Immature natural killer cell (primary cell): Measurements from ENCODE around the gene CORO6. TPM values are rescaled to one million over a fixed set of nuclear protein-coding genes. Genes with fewer than 3 reads are reported as not detected.
A peak's percentile ranks its signal among the peaks of the same experiment; 100 is the strongest.

ENCODE experiments used
- DNase-seq, 3 donors: peaks; one replicate each; pipeline ENCODE4 v3.0.0; 2022; ENCODE audit warnings: mixed read lengths in 1 of 3
- H3K27ac Mint-ChIP-seq, 6 donors: one replicate each; pipeline ENCODE4 v1.8.0; 2020; ENCODE audit warnings: mixed read lengths in 6 of 6, mild to moderate bottlenecking in 5 of 6, inconsistent platforms in 4 of 6, moderate library complexity in 3 of 6
- H3K27me3 Mint-ChIP-seq, 3 donors: one replicate each; pipeline ENCODE4 v1.8.0; 2020 to 2021; ENCODE audit warnings: low read depth in 3 of 3, mild to moderate bottlenecking in 3 of 3, mixed read lengths in 3 of 3, moderate library complexity in 3 of 3, inconsistent platforms in 1 of 3
- H3K36me3 Mint-ChIP-seq, 3 donors: one replicate each; pipeline ENCODE4 v1.8.0; 2020; ENCODE audit warnings: mixed read lengths in 3 of 3, inconsistent platforms in 2 of 3, mild to moderate bottlenecking in 2 of 3
- H3K4me1 Mint-ChIP-seq, 2 donors: one replicate each; pipeline ENCODE4 v1.8.0; 2020; ENCODE audit warnings: inconsistent platforms in 2 of 2, mild to moderate bottlenecking in 2 of 2, mixed read lengths in 2 of 2, moderate library complexity in 1 of 2
- H3K4me3 Mint-ChIP-seq, 5 donors: one replicate each; pipeline ENCODE4 v1.8.0; 2020; ENCODE audit warnings: mild to moderate bottlenecking in 5 of 5, mixed read lengths in 5 of 5, inconsistent platforms in 3 of 5, moderate library complexity in 3 of 5
- H3K9me3 Mint-ChIP-seq, 6 donors: one replicate each; pipeline ENCODE4 v1.8.0; 2020; ENCODE audit warnings: mild to moderate bottlenecking in 6 of 6, mixed read lengths in 6 of 6, inconsistent platforms in 4 of 6, moderate library complexity in 3 of 6
- polyA plus RNA-seq, 3 donors: library from polyadenylated mRNA; unstranded; fragments of 300-500 nt; fragmentation: Illumina TruSeq; gene quantifications; one replicate each; pipeline ENCODE4 v1.2.3, GENCODE V29; 2021

The CORO6 gene
- polyA plus RNA-seq, 3 donors from 2014 or later = 0.12 to 1.3 (median 0.38) TPM

- H3K4me1 Mint-ChIP-seq = peaks cover 3 to 6% of the 10 kb centered on the region in 2 donors
- peaks cover 12 to 23% (median 13%) of the 10 kb centered on the region in 3 donors for H3K36me3 Mint-ChIP-seq
- peak overlapping the region in 3 of 6 donors; percentile 55 to 71 (median 61) for H3K27ac Mint-ChIP-seq
- no peak for DNase-seq
- H3K4me3 Mint-ChIP-seq = no peak overlapping the region
- H3K27me3 Mint-ChIP-seq = peaks cover 3 to 8% (median 5%) of the 10 kb centered on the region in 3 donors
- no peaks in the 10 kb centered on the region for H3K9me3 Mint-ChIP-seq
Observed at GRCh38 chr17:29650396-29650795, 27.7 kb upstream of the CORO6 start.

- Mint-ChIP-seq H3K36me3 (peaks cover 11 to 28% (median 14%) of the 10 kb centered on the region in 3 donors), H3K27me3 (peaks cover 3 to 14% (median 5%) of the 10 kb centered on the region in 3 donors)
- no peak for DNase-seq
Observed at GRCh38 chr17:29649359-29649758, 26.6 kb upstream of the CORO6 start.

GRCh38 chr17:29648005-29648404 is 25.3 kb upstream of the CORO6 start:
- peaks cover 11 to 29% (median 14%) of the 10 kb centered on the region in 3 donors for H3K36me3 Mint-ChIP-seq
- peak overlapping the region in 3 of 6 donors; percentile 3 to 55 (median 39) for H3K27ac Mint-ChIP-seq
- peaks cover 3 to 16% (median 6%) of the 10 kb centered on the region in 3 donors for H3K27me3 Mint-ChIP-seq
- DNase-seq = no peak
- H3K4me1 Mint-ChIP-seq = peaks cover 4 to 12% of the 10 kb centered on the region in 2 donors
- H3K9me3 Mint-ChIP-seq = no peaks in the 10 kb centered on the region
- no peak overlapping the region for H3K4me3 Mint-ChIP-seq

More at GRCh38 chr17:29649359-29649758, 26.6 kb upstream of the CORO6 start:
- peaks cover 3 to 10% of the 10 kb centered on the region in 2 donors for H3K4me1 Mint-ChIP-seq
- peak overlapping the region in 4 of 6 donors; percentile 37 to 69 (median 40) for H3K27ac Mint-ChIP-seq
- H3K9me3 Mint-ChIP-seq = no peaks in the 10 kb centered on the region
- H3K4me3 Mint-ChIP-seq = no peak overlapping the region

- H3K27me3 Mint-ChIP-seq = peaks cover 3 to 18% (median 9%) of the 10 kb centered on the region in 3 donors
- peaks cover 11 to 35% (median 16%) of the 10 kb centered on the region in 3 donors for H3K36me3 Mint-ChIP-seq
- no peak for DNase-seq
- no peaks in the 10 kb centered on the region for H3K9me3 Mint-ChIP-seq
- H3K27ac Mint-ChIP-seq = peak overlapping the region in 4 of 6 donors; percentile 21 to 64 (median 43)
- H3K4me1 Mint-ChIP-seq = peaks cover 10 to 26% of the 10 kb centered on the region in 2 donors
- H3K4me3 Mint-ChIP-seq = no peak overlapping the region
Observed at GRCh38 chr17:29645515-29646051, 22.9 kb upstream of the CORO6 start.

GRCh38 chr17:29643817-29644160 is 21.1 kb upstream of the CORO6 start:
- no peaks in the 10 kb centered on the region for H3K9me3 Mint-ChIP-seq
- peaks cover 8 to 25% (median 15%) of the 10 kb centered on the region in 3 donors for H3K36me3 Mint-ChIP-seq
- peak overlapping the region in 2 of 6 donors; percentile 7 to 57 for H3K27ac Mint-ChIP-seq
- no peak overlapping the region for H3K4me3 Mint-ChIP-seq
- peaks cover 19 to 42% of the 10 kb centered on the region in 2 donors for H3K4me1 Mint-ChIP-seq
- no peak for DNase-seq
- H3K27me3 Mint-ChIP-seq = peaks cover 3 to 20% (median 16%) of the 10 kb centered on the region in 3 donors

- Mint-ChIP-seq H3K27me3 (peaks cover 0 to 20% (median 11%) of the 10 kb centered on the region in 3 donors), H3K36me3 (peaks cover 0 to 18% (median 8%) of the 10 kb centered on the region in 3 donors), H3K9me3 (no peaks in the 10 kb centered on the region), H3K27ac (peak overlapping the region; percentile 11 to 74 (median 66)), H3K4me3 (no peak overlapping the region), H3K4me1 (peaks cover 19 to 49% of the 10 kb centered on the region in 2 donors)
- no peak for DNase-seq
Observed at GRCh38 chr17:29642171-29642611, 19.5 kb upstream of the CORO6 start.

- no peak for DNase-seq
- Mint-ChIP-seq H3K4me1 (peaks cover 23 to 55% of the 10 kb centered on the region in 2 donors), H3K4me3 (no peak overlapping the region), H3K27ac (peak overlapping the region in 5 of 6 donors; percentile 64 to 74 (median 71)), H3K36me3 (peaks cover 0 to 23% (median 15%) of the 10 kb centered on the region in 3 donors), H3K27me3 (peaks cover 0 to 20% (median 11%) of the 10 kb centered on the region in 3 donors), H3K9me3 (no peaks in the 10 kb centered on the region)
Observed at GRCh38 chr17:29640981-29641642, 18.4 kb upstream of the CORO6 start.

- Mint-ChIP-seq H3K9me3 (no peaks in the 10 kb centered on the region), H3K36me3 (peaks cover 0 to 29% (median 17%) of the 10 kb centered on the region in 3 donors), H3K27me3 (peaks cover 0 to 20% (median 11%) of the 10 kb centered on the region in 3 donors), H3K4me1 (peaks cover 20 to 50% of the 10 kb centered on the region in 2 donors), H3K4me3 (no peak overlapping the region), H3K27ac (peak overlapping the region; percentile 64 to 77 (median 72))
- DNase-seq = no peak
Observed at GRCh38 chr17:29640413-29640812, 17.7 kb upstream of the CORO6 start.

- DNase-seq = no peak
Observed at GRCh38 chr17:29633886-29634285, 11.2 kb upstream of the CORO6 start.

GRCh38 chr17:29630630-29631193 is 8.0 kb upstream of the CORO6 start:
- no peaks in the 10 kb centered on the region for H3K9me3 Mint-ChIP-seq
- DNase-seq = no peak
- H3K36me3 Mint-ChIP-seq = peaks cover 0 to 26% (median 9%) of the 10 kb centered on the region in 3 donors
- H3K27me3 Mint-ChIP-seq = peaks cover 0 to 15% (median 5%) of the 10 kb centered on the region in 3 donors
- H3K4me1 Mint-ChIP-seq = peaks cover 21 to 53% of the 10 kb centered on the region in 2 donors
- no peak overlapping the region for H3K4me3 Mint-ChIP-seq
- peak overlapping the region in 3 of 6 donors; percentile 15 to 58 (median 57) for H3K27ac Mint-ChIP-seq

More at GRCh38 chr17:29633886-29634285, 11.2 kb upstream of the CORO6 start:
- Mint-ChIP-seq H3K27ac (peak overlapping the region in 4 of 6 donors; percentile 5 to 65 (median 36)), H3K4me1 (peaks cover 20 to 41% of the 10 kb centered on the region in 2 donors), H3K9me3 (no peaks in the 10 kb centered on the region), H3K4me3 (no peak overlapping the region), H3K27me3 (peaks cover 0 to 19% (median 2%) of the 10 kb centered on the region in 3 donors), H3K36me3 (peaks cover 0 to 35% (median 17%) of the 10 kb centered on the region in 3 donors)

- Mint-ChIP-seq H3K27me3 (peaks cover 0 to 14% (median 5%) of the 10 kb centered on the region in 3 donors), H3K4me1 (peaks cover 21 to 56% of the 10 kb centered on the region in 2 donors), H3K36me3 (peaks cover 0 to 24% (median 9%) of the 10 kb centered on the region in 3 donors), H3K4me3 (peak overlapping the region in 1 of 5 donors; percentile 43), H3K9me3 (no peaks in the 10 kb centered on the region), H3K27ac (peak overlapping the region in 5 of 6 donors; percentile 20 to 73 (median 48))
- DNase-seq = no peak
Observed at GRCh38 chr17:29629839-29630238, 7.1 kb upstream of the CORO6 start.

GRCh38 chr17:29628644-29629043 is 5.9 kb upstream of the CORO6 start:
- no peak for DNase-seq
- H3K27ac Mint-ChIP-seq = peak overlapping the region in 5 of 6 donors; percentile 42 to 83 (median 71)
- H3K4me3 Mint-ChIP-seq = no peak overlapping the region
- peaks cover 0 to 20% (median 9%) of the 10 kb centered on the region in 3 donors for H3K36me3 Mint-ChIP-seq
- H3K9me3 Mint-ChIP-seq = no peaks in the 10 kb centered on the region
- peaks cover 0 to 17% (median 9%) of the 10 kb centered on the region in 3 donors for H3K27me3 Mint-ChIP-seq
- H3K4me1 Mint-ChIP-seq = peaks cover 20 to 53% of the 10 kb centered on the region in 2 donors

- Mint-ChIP-seq H3K9me3 (no peaks in the 10 kb centered on the region), H3K36me3 (peaks cover 0 to 20% (median 9%) of the 10 kb centered on the region in 3 donors), H3K27ac (peak overlapping the region in 5 of 6 donors; percentile 15 to 80 (median 71)), H3K27me3 (peaks cover 0 to 19% (median 9%) of the 10 kb centered on the region in 3 donors), H3K4me1 (peaks cover 22 to 60% of the 10 kb centered on the region in 2 donors), H3K4me3 (no peak overlapping the region)
- DNase-seq = no peak
Observed at GRCh38 chr17:29627951-29628350, 5.2 kb upstream of the CORO6 start.
